ENCODE results near the gene FOXQ1.

FOXQ1 gene

DNA sequence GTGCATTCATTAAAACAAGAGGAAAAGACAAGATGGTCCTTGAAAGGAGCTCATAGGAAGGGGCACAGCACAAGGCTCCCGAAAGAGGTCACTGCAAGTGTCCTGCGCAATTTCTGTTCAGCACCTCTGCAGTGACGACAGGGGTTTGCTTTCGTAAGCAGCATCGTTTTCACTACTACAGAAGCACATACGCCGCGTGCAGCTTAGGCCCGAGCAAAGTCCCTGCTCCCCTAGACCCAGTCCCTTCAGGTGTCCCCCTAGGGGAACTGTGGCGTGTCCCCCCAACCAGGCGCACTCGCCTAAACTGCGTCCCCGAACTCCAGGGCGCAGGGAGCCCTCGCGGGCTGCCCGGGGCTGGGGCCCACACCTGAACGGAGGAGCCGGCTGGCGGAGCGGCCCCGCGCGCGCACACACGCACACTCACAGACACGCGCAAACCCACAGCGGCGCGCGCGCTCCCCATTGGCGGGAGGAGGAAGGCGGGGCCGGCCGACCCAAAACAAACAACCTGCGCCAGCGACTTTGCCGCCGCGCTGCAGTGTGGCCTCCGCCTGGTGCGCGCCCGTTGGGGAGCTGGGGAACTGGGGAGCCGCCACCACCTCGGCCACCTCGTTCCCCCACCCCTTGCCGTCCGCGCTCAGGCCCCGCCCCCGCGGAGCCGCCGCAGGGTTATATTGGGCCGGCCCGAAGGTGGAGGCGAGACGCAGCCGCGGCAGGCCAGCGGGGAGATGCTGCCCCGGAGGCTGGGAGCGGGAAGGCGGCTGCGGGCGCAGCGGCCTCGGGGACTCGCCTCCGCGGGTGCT is at the start of gene FOXQ1 (continued):
- TF ChIP-seq PRDM6 (tag by site-specific recombination; IDR thresholded peaks at IDR 0.05) (no peak), ZBTB11 (tag by site-specific recombination; conservative IDR thresholded peaks at IDR 0.05; ENCODE audit: low read depth) (peak; percentile 86; the same call in 1 of the 2 replicates), ZNF549 (tag by site-specific recombination; IDR thresholded peaks at IDR 0.05) (no peak), ZBTB1 (tag by site-specific recombination; IDR thresholded peaks at IDR 0.05) (0 out of 2 replicates have a peak, but pooled peaks have one; percentile 8), ZNF747 (tag by site-specific recombination; IDR thresholded peaks at IDR 0.05) (no peak), ZNF558 (tag by site-specific recombination; IDR thresholded peaks at IDR 0.05) (no peak), ZBTB44 (tag by site-specific recombination; IDR thresholded peaks at IDR 0.05) (no peak; the same call in 1 of the 2 replicates), ZNF621 (tag by site-specific recombination; IDR thresholded peaks at IDR 0.05) (no peak), ZBTB20 (tag by site-specific recombination; IDR thresholded peaks at IDR 0.05) (peak; percentile 68), ZFP41 (tag by site-specific recombination; IDR thresholded peaks at IDR 0.05; ENCODE audit: borderline replicate concordance) (no peak), ZNF488 (tag by site-specific recombination; IDR thresholded peaks at IDR 0.05) (0 out of 2 replicates have a peak, but pooled peaks have one; percentile 15), KLF10 (tag by site-specific recombination; IDR thresholded peaks at IDR 0.05) (peak; percentile 84), ZNF292 (tag by site-specific recombination; IDR thresholded peaks at IDR 0.05; ENCODE audit: borderline replicate concordance, low read depth) (no peak), ZNF707 (tag by site-specific recombination; IDR thresholded peaks at IDR 0.05) (no peak), ZFP69B (tag by site-specific recombination; IDR thresholded peaks at IDR 0.05) (peak; percentile 99), ZNF664 (tag by site-specific recombination; IDR thresholded peaks at IDR 0.05) (no peak), SP7 (tag by site-specific recombination; IDR thresholded peaks at IDR 0.05) (peak; percentile 62; the same call in 1 of the 2 replicates)
- TF ChIP-seq, protein P1, sequence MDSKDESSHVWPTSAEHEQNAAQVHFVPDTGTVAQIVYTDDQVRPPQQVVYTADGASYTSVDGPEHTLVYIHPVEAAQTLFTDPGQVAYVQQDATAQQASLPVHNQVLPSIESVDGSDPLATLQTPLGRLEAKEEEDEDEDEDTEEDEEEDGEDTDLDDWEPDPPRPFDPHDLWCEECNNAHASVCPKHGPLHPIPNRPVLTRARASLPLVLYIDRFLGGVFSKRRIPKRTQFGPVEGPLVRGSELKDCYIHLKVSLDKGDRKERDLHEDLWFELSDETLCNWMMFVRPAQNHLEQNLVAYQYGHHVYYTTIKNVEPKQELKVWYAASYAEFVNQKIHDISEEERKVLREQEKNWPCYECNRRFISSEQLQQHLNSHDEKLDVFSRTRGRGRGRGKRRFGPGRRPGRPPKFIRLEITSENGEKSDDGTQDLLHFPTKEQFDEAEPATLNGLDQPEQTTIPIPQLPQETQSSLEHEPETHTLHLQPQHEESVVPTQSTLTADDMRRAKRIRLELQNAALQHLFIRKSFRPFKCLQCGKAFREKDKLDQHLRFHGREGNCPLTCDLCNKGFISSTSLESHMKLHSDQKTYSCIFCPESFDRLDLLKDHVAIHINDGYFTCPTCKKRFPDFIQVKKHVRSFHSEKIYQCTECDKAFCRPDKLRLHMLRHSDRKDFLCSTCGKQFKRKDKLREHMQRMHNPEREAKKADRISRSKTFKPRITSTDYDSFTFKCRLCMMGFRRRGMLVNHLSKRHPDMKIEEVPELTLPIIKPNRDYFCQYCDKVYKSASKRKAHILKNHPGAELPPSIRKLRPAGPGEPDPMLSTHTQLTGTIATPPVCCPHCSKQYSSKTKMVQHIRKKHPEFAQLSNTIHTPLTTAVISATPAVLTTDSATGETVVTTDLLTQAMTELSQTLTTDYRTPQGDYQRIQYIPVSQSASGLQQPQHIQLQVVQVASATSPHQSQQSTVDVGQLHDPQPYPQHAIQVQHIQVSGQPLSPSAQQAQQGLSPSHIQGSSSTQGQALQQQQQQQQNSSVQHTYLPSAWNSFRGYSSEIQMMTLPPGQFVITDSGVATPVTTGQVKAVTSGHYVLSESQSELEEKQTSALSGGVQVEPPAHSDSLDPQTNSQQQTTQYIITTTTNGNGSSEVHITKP (tag by site-specific recombination; IDR thresholded peaks at IDR 0.05) = peak; percentile 71
- TF ChIP-seq, protein P2, sequence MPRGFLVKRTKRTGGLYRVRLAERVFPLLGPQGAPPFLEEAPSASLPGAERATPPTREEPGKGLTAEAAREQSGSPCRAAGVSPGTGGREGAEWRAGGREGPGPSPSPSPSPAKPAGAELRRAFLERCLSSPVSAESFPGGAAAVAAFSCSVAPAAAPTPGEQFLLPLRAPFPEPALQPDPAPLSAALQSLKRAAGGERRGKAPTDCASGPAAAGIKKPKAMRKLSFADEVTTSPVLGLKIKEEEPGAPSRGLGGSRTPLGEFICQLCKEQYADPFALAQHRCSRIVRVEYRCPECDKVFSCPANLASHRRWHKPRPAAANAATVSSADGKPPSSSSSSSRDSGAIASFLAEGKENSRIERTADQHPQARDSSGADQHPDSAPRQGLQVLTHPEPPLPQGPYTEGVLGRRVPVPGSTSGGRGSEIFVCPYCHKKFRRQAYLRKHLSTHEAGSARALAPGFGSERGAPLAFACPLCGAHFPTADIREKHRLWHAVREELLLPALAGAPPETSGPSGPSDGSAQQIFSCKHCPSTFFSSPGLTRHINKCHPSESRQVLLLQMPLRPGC (tag by site-specific recombination; IDR thresholded peaks at IDR 0.05) = no peak
- TF ChIP-seq, protein P3, sequence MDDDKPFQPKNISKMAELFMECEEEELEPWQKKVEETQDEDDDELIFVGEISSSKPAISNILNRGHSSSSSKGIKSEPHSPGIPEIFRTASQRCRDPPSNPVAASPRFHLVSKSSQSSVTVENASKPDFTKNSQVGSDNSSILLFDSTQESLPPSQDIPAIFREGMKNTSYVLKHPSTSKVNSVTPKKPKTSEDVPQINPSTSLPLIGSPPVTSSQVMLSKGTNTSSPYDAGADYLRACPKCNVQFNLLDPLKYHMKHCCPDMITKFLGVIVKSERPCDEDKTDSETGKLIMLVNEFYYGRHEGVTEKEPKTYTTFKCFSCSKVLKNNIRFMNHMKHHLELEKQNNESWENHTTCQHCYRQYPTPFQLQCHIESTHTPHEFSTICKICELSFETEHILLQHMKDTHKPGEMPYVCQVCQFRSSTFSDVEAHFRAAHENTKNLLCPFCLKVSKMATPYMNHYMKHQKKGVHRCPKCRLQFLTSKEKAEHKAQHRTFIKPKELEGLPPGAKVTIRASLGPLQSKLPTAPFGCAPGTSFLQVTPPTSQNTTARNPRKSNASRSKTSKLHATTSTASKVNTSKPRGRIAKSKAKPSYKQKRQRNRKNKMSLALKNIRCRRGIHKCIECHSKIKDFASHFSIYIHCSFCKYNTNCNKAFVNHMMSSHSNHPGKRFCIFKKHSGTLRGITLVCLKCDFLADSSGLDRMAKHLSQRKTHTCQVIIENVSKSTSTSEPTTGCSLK (tag by site-specific recombination; IDR thresholded peaks at IDR 0.05) = no peak
- TF ChIP-seq, protein P4, sequence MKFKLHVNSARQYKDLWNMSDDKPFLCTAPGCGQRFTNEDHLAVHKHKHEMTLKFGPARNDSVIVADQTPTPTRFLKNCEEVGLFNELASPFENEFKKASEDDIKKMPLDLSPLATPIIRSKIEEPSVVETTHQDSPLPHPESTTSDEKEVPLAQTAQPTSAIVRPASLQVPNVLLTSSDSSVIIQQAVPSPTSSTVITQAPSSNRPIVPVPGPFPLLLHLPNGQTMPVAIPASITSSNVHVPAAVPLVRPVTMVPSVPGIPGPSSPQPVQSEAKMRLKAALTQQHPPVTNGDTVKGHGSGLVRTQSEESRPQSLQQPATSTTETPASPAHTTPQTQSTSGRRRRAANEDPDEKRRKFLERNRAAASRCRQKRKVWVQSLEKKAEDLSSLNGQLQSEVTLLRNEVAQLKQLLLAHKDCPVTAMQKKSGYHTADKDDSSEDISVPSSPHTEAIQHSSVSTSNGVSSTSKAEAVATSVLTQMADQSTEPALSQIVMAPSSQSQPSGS (tag by site-specific recombination; IDR thresholded peaks at IDR 0.05; ENCODE audit: low read depth) = peak; percentile 65; the same call in 1 of the 2 replicates
